Measurements from ENCODE around the gene EPHB1. TPM values are rescaled to one million over a fixed set of nuclear protein-coding genes. Genes with fewer than 3 reads are reported as not detected.

EPHB1 gene
- total RNA-seq, 1 donor from 2014 or later: 1.9 TPM

GRCh38 chr3:135076341-135076740 is 281.3 kb downstream of the EPHB1 start:
- DNase-seq (ENCODE audit: low spot score): no peak

GRCh38 chr3:135077186-135077585 is 282.1 kb downstream of the EPHB1 start:
- no peak for DNase-seq (ENCODE audit: low spot score)

GRCh38 chr3:135078283-135078682 is 283.2 kb downstream of the EPHB1 start:
- DNase-seq (ENCODE audit: low spot score): no peak

- DNase-seq (ENCODE audit: low spot score): no peak
Observed at GRCh38 chr3:135079095-135079494, 284.0 kb downstream of the EPHB1 start.

GRCh38 chr3:135081451-135081850 is 286.4 kb downstream of the EPHB1 start:
- no peak for DNase-seq (ENCODE audit: low spot score)

GRCh38 chr3:135081856-135082434 is 286.9 kb downstream of the EPHB1 start:
- DNase-seq (ENCODE audit: low spot score): no peak

- no peak for DNase-seq (ENCODE audit: low spot score)
Observed at GRCh38 chr3:135082706-135083105, 287.6 kb downstream of the EPHB1 start.

- no peak for DNase-seq (ENCODE audit: low spot score)
Observed at GRCh38 chr3:135083179-135083578, 288.1 kb downstream of the EPHB1 start.

- no peak for DNase-seq (ENCODE audit: low spot score)
Observed at GRCh38 chr3:135083756-135084155, 288.7 kb downstream of the EPHB1 start.

GRCh38 chr3:135084405-135084804 is 289.3 kb downstream of the EPHB1 start:
- DNase-seq (ENCODE audit: low spot score): no peak

- DNase-seq (ENCODE audit: low spot score): no peak
Observed at GRCh38 chr3:135084976-135085375, 289.9 kb downstream of the EPHB1 start.

GRCh38 chr3:135085652-135086436 is 290.8 kb downstream of the EPHB1 start:
- no peak for DNase-seq (ENCODE audit: low spot score)

GRCh38 chr3:135087782-135088181 is 292.7 kb downstream of the EPHB1 start:
- no peak for DNase-seq (ENCODE audit: low spot score)

GRCh38 chr3:135089451-135089850 is 294.4 kb downstream of the EPHB1 start:
- no peak for DNase-seq (ENCODE audit: low spot score)

GRCh38 chr3:135090020-135090717 is 295.1 kb downstream of the EPHB1 start:
- DNase-seq (ENCODE audit: low spot score): no peak

GRCh38 chr3:135091946-135092345 is 296.9 kb downstream of the EPHB1 start:
- DNase-seq (ENCODE audit: low spot score): no peak

- DNase-seq (ENCODE audit: low spot score): no peak
Observed at GRCh38 chr3:135093121-135093520, 298.1 kb downstream of the EPHB1 start.

GRCh38 chr3:135097276-135097946 is 302.4 kb downstream of the EPHB1 start:
- no peak for DNase-seq (ENCODE audit: low spot score)

GRCh38 chr3:135099734-135100355 is 304.8 kb downstream of the EPHB1 start:
- no peak for DNase-seq (ENCODE audit: low spot score)

- no peak for DNase-seq (ENCODE audit: low spot score)
Observed at GRCh38 chr3:135100366-135100765, 305.3 kb downstream of the EPHB1 start.

GRCh38 chr3:135103917-135104316 is 308.9 kb downstream of the EPHB1 start:
- DNase-seq (ENCODE audit: low spot score): no peak
